BJ (cell line): ENCODE data around the gene PRDM12. TPM values are rescaled to one million over a fixed set of nuclear protein-coding genes. Genes with fewer than 3 reads are reported as not detected.

Experiments
- CTCF ChIA-PET: fragments of 350-600 bp; formaldehyde crosslinking; extraction: SDS; loops from one replicate; lab custom pipeline; 2021; ENCODE audit warnings: antibody characterized with exemption, inconsistent platforms; lab: Yijun Ruan, JAX
- POLR2A ChIA-PET: fragments of 300-600 bp; sonication (Branson Sonifier 250); formaldehyde crosslinking; extraction: SDS; loops from one replicate; lab custom pipeline; 2021; ENCODE audit warnings: antibody characterized with exemption; lab: Charles Lee
- DNase-seq: peaks from one replicate; pipeline ENCODE4 v3.0.0-alpha.2; 2011; ENCODE audit warnings: low read depth
- H3K27me3 ChIP-seq: 2 replicates; pipeline ENCODE4 v1.6.0; 2011; ENCODE audit warnings: low read length; ENCODE audit not compliant: control insufficient read depth, insufficient read depth
- H3K36me3 ChIP-seq: 2 replicates; pipeline ENCODE4 v1.5.1; 2011; ENCODE audit warnings: low read length; ENCODE audit not compliant: control insufficient read depth, insufficient read depth
- H3K4me3 ChIP-seq: 2 replicates; pipeline ENCODE4 v1.5.1; 2011; ENCODE audit warnings: low read depth, mild to moderate bottlenecking, control low read depth, low read length
- CTCF ChIP-seq: IDR thresholded peaks from 2 replicates; pipeline ENCODE4 v1.5.1; 2011; ENCODE audit warnings: low read depth, mild to moderate bottlenecking, control low read depth, inconsistent platforms, low read length, moderate library complexity; ENCODE audit not compliant: insufficient read depth
- polyA plus RNA-seq: library from polyadenylated mRNA; depleted of rRNA; stranded (reverse); fragments of >200 nt; gene quantifications from 2 replicates; pipeline ENCODE4 v1.2.3, GENCODE V29; 2011

Gene PRDM12
- polyA plus RNA-seq, 1 experiment = not detected

- no peak overlapping the region for H3K4me3 ChIP-seq
- H3K36me3 ChIP-seq = no peaks in the 10 kb centered on the region
- ChIA-PET POLR2A (no interaction called here), CTCF (interaction anchor here (0.6 to 1.8 kb wide), 3 partner anchors 20 to 201 kb away, joined by 3 to 4 read pairs (median 3); no protein-coding TSS in a partner anchor)
- no peak for DNase-seq
- peaks cover 74% of the 10 kb centered on the region for H3K27me3 ChIP-seq
- TF ChIP-seq CTCF = no peak
Observed at GRCh38 chr9:130663258-130663976, 977 bp upstream of the PRDM12 start.

GRCh38 chr9:130663977-130664250 lies 480 bp upstream of the PRDM12 start:
- DNase-seq = no peak
- ChIA-PET CTCF (no interaction called here), POLR2A (no interaction called here)
- Histone ChIP-seq H3K4me3 (no peak overlapping the region), H3K27me3 (peaks cover 71% of the 10 kb centered on the region), H3K36me3 (no peaks in the 10 kb centered on the region)
- no peak for TF ChIP-seq CTCF

GRCh38 chr9:130665029-130665430 lies 636 bp downstream of the PRDM12 start:
- no peak overlapping the region for H3K4me3 ChIP-seq
- no peak for TF ChIP-seq CTCF
- DNase-seq = no peak
- CTCF ChIA-PET = interaction anchor here (1.1 kb wide), 1 partner anchor 19 kb away, joined by 4 read pairs; no protein-coding TSS in a partner anchor
- H3K36me3 ChIP-seq = no peaks in the 10 kb centered on the region
- H3K27me3 ChIP-seq = peaks cover 70% of the 10 kb centered on the region
- POLR2A ChIA-PET = no interaction called here

GRCh38 chr9:130665431-130666392 lies 1.3 kb downstream of the PRDM12 start:
- Histone ChIP-seq H3K4me3 (no peak overlapping the region), H3K27me3 (peaks cover 66% of the 10 kb centered on the region), H3K36me3 (no peaks in the 10 kb centered on the region)
- CTCF ChIA-PET = interaction anchor here (0.8 to 1.1 kb wide), 2 partner anchors 18 to 214 kb away, joined by 3 to 4 read pairs; no protein-coding TSS in a partner anchor
- TF ChIP-seq CTCF = no peak
- POLR2A ChIA-PET = no interaction called here
- DNase-seq = no peak
